DND-41 (cell line): ENCODE results near the gene TMEM132D.

Experiments used
- ATAC-seq: fragments of 200-7000 bp; cut with Tn5 transposase; 3 replicates; pipeline ENCODE4 v1.9.1; 2021; ENCODE audit warnings: low read depth; ENCODE audit not compliant: insufficient read depth
- DNase-seq: peaks from one replicate; pipeline ENCODE4 v3.0.0-alpha.2; 2020
- H2AFZ ChIP-seq: 2 replicates; pipeline ENCODE4 v1.6.0; 2012; ENCODE audit warnings: low read depth, low read length
- H3K27ac ChIP-seq: 2 replicates; pipeline ENCODE4 v1.5.1; 2012; ENCODE audit warnings: low read length, inconsistent platforms
- H3K27me3 ChIP-seq: fragments of 200-600 bp; sonication (generic); 2 replicates; pipeline ENCODE4 v1.6.0; 2012; ENCODE audit warnings: low read length, mild to moderate bottlenecking, inconsistent platforms; ENCODE audit not compliant: insufficient read depth, poor library complexity
- H3K36me3 ChIP-seq: 2 replicates; pipeline ENCODE4 v1.5.1; 2012; ENCODE audit warnings: low read length, inconsistent platforms; ENCODE audit not compliant: insufficient read depth
- H3K4me1 ChIP-seq: 2 replicates; pipeline ENCODE4 v1.5.1; 2012; ENCODE audit warnings: mild to moderate bottlenecking, low read length; ENCODE audit not compliant: insufficient read depth
- H3K4me2 ChIP-seq: 2 replicates; pipeline ENCODE4 v1.6.0; 2012; ENCODE audit warnings: mild to moderate bottlenecking, moderate library complexity, low read length, inconsistent platforms; ENCODE audit not compliant: insufficient read depth
- H3K4me3 ChIP-seq, 2 experiments: fragments of 200-600 bp in 1 of 2; shearing (Covaris generic) in 1 of 2; 2 replicates each; pipeline ENCODE4 v1.5.1; 2012 to 2016; ENCODE audit warnings: inconsistent platforms in 2 of 2, low read length in 2 of 2, mild to moderate bottlenecking in 2 of 2, low read depth in 1 of 2, moderate library complexity in 1 of 2
- H3K79me2 ChIP-seq: 2 replicates; pipeline ENCODE4 v1.6.0; 2012; ENCODE audit warnings: low read length, inconsistent platforms; ENCODE audit not compliant: insufficient read depth
- H3K9ac ChIP-seq: 2 replicates; pipeline ENCODE4 v1.6.0; 2012; ENCODE audit warnings: low read depth, mild to moderate bottlenecking, inconsistent platforms, low read length, moderate library complexity
- H3K9me3 ChIP-seq: 2 replicates; pipeline ENCODE4 v1.5.1; 2012; ENCODE audit warnings: low read length, moderate library complexity, mild to moderate bottlenecking, inconsistent platforms; ENCODE audit not compliant: insufficient read depth, severe bottlenecking
- H4K20me1 ChIP-seq: 2 replicates; pipeline ENCODE4 v1.6.0; 2012; ENCODE audit warnings: low read length; ENCODE audit not compliant: insufficient read depth
- CTCF ChIP-seq: IDR thresholded peaks from 2 replicates; pipeline ENCODE4 v1.5.1; 2012; ENCODE audit warnings: borderline replicate concordance, low read length, moderate library complexity, mild to moderate bottlenecking; ENCODE audit not compliant: poor library complexity, severe bottlenecking; ENCODE audit errors: extremely low read depth
- EZH2 ChIP-seq: IDR thresholded peaks from 3 replicates; pipeline ENCODE4 v1.6.1; 2012; ENCODE audit warnings: borderline replicate concordance, low read depth, mild to moderate bottlenecking, moderate library complexity, low read length, inconsistent platforms; ENCODE audit not compliant: severe bottlenecking

TMEM132D gene

GRCh38 chr12:129068684-129069083, 835.1 kb downstream of the TMEM132D start:
- Histone ChIP-seq H4K20me1 (no peaks in the 10 kb centered on the region), H3K4me3 (no peak overlapping the region), H3K9ac (no peak overlapping the region), H3K79me2 (no peaks in the 10 kb centered on the region), H3K36me3 (no peaks in the 10 kb centered on the region), H3K4me2 (no peak overlapping the region), H3K27me3 (no peaks in the 10 kb centered on the region), H3K4me1 (no peaks in the 10 kb centered on the region), H3K9me3 (peaks cover 2% of the 10 kb centered on the region), H3K27ac (no peak overlapping the region), H2AFZ (no peak overlapping the region)
- DNase-seq (no peak), ATAC-seq (no peak)
- TF ChIP-seq CTCF (no peak), EZH2 (no peak)

GRCh38 chr12:129067491-129067890, 836.3 kb downstream of the TMEM132D start:
- Histone ChIP-seq H3K4me1 (no peaks in the 10 kb centered on the region), H3K4me3 (no peak overlapping the region), H3K27me3 (no peaks in the 10 kb centered on the region), H3K36me3 (no peaks in the 10 kb centered on the region), H3K79me2 (no peaks in the 10 kb centered on the region), H4K20me1 (no peaks in the 10 kb centered on the region), H3K4me2 (no peak overlapping the region), H2AFZ (no peak overlapping the region), H3K9me3 (peaks cover 5% of the 10 kb centered on the region), H3K9ac (no peak overlapping the region), H3K27ac (no peak overlapping the region)
- peak; percentile 30 for TF ChIP-seq CTCF
- no peak for TF ChIP-seq EZH2
- DNase-seq (no peak), ATAC-seq (no peak)

- no peak overlapping the region for H2AFZ ChIP-seq
- no peak for DNase-seq
These were observed 839.5 kb downstream of the TMEM132D start for GRCh38 chr12:129064209-129064855.

More at GRCh38 chr12:129064209-129064855, 839.5 kb downstream of the TMEM132D start:
- Histone ChIP-seq H3K9me3 (peaks cover 5% of the 10 kb centered on the region), H3K27me3 (no peaks in the 10 kb centered on the region), H3K36me3 (no peaks in the 10 kb centered on the region), H4K20me1 (no peaks in the 10 kb centered on the region), H3K4me2 (no peak overlapping the region), H3K9ac (no peak overlapping the region), H3K4me3 (no peak overlapping the region), H3K4me1 (no peaks in the 10 kb centered on the region), H3K79me2 (no peaks in the 10 kb centered on the region), H3K27ac (no peak overlapping the region)
- TF ChIP-seq EZH2 (no peak), CTCF (no peak)
- ATAC-seq: no peak
